ENCODE measurements around the gene RASL11A.

- TF ChIP-seq CTCF (IDR thresholded peaks at IDR 0.05; ENCODE audit: low read length) (no peak), EZH2phosphoT487 (IDR thresholded peaks at IDR 0.05; ENCODE audit: low read length) (no peak), EZH2 (optimal IDR thresholded peaks at IDR 0.05; ENCODE audit: low read depth, low read length) (no peak)
Measured at GRCh38 chr13:27250833-27251165, 19.8 kb upstream of the RASL11A start.
